ENCODE data around the gene CLIC3. TPM values are rescaled to one million over a fixed set of nuclear protein-coding genes. Genes with fewer than 3 reads are reported as not detected.
"Not testable (repeated sequence)": the region's sequence is repeated elsewhere in the genome, so short reads cannot be mapped to it uniquely, and the experiment has no call there.

The CLIC3 gene
- total RNA-seq, 2 donors from 2014 or later: 1.4 to 8.7 TPM

- no peak overlapping the region for H3K27ac ChIP-seq
- no peak overlapping the region for H3K4me3 ChIP-seq
- H3K27me3 ChIP-seq (replicated peaks; ENCODE audit: insufficient read depth): no peaks in the 10 kb centered on the region
- no peak for DNase-seq (ENCODE audit: low spot score)
- peaks cover 16% of the 10 kb centered on the region for H3K36me3 ChIP-seq
- no peaks in the 10 kb centered on the region for H3K9me3 ChIP-seq
- TF ChIP-seq CTCF (IDR thresholded peaks at IDR 0.05): no peak
- no peak for ATAC-seq (ENCODE audit: insufficient number of reproducible peaks, low FRiP score, low read depth)
- H3K4me1 ChIP-seq (ENCODE audit: control insufficient read depth in 1 of 2, low read depth in 2 of 2): no peaks in the 10 kb centered on the region
These were observed 11.5 kb upstream of the CLIC3 start for GRCh38 chr9:137007816-137008270.

GRCh38 chr9:137007108-137007815 is 10.9 kb upstream of the CLIC3 start:
- Histone ChIP-seq H3K27me3 (replicated peaks; ENCODE audit: insufficient read depth) (no peaks in the 10 kb centered on the region), H3K27ac (no peak overlapping the region), H3K9me3 (no peaks in the 10 kb centered on the region), H3K36me3 (peaks cover 12% of the 10 kb centered on the region), H3K4me1 (ENCODE audit: control insufficient read depth in 1 of 2, low read depth in 2 of 2) (no peaks in the 10 kb centered on the region), H3K4me3 (no peak overlapping the region)
- DNase-seq (ENCODE audit: low spot score) (no peak), ATAC-seq (ENCODE audit: insufficient number of reproducible peaks, low FRiP score, low read depth) (no peak)
- TF ChIP-seq CTCF (IDR thresholded peaks at IDR 0.05): no peak

DNA sequence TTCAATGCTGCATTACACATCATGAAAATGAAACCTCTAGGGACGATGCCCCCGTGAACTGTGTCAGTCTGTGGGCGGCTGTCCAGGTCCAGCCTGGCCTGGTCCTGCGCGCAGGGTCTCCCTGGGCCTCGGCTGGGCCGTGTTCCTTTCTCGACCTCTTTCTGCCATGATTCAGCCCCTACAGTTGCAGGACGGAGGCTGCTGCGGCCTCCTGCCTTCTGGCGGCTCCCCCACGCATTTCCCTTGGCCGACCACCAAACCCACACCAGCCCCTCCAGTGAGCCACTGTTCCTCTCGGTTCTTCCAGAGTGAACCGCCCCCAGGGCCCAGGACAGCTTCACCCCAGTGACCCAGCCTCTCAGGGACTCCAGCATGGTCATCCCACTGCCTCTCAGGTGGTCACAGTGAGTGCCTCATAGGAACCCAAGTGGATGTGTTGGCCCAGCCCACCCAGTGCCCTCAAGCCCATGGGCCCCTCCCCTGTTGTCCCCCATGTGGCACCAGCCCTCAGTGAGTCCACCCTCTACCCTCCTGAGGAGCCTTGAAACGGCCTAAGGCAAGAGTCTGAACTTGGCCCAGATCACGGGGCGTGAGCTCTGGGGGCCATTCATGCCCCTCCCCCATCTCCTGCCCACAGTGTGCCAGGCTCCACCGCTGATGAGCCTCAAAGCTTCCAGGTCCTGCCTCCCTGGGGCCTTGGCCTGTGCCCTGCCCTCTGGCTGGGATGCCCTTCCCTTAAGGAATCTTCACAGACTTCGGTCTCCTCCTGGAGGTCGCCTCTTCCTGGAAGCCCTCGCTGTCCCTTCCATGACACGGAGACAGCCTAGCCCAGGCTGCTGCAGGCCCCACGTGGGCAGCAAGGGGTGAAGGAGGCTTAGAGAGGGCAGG is 10.0 kb upstream of the CLIC3 start:
- ATAC-seq (ENCODE audit: insufficient number of reproducible peaks, low FRiP score, low read depth) (no peak), DNase-seq (ENCODE audit: low spot score) (no peak)
- no peaks in the 10 kb centered on the region for H3K27me3 ChIP-seq (replicated peaks; ENCODE audit: insufficient read depth)
- no peak overlapping the region for H3K4me3 ChIP-seq
- no peaks in the 10 kb centered on the region for H3K4me1 ChIP-seq (ENCODE audit: control insufficient read depth in 1 of 2, low read depth in 2 of 2)
- no peak for TF ChIP-seq CTCF (IDR thresholded peaks at IDR 0.05)
- no peak overlapping the region for H3K27ac ChIP-seq
- no peaks in the 10 kb centered on the region for H3K9me3 ChIP-seq
- H3K36me3 ChIP-seq: peaks cover 9% of the 10 kb centered on the region

- not testable (repeated sequence) for H3K4me3 ChIP-seq; DNase-seq (ENCODE audit: low spot score); H3K4me1 ChIP-seq (ENCODE audit: control insufficient read depth in 1 of 2, low read depth in 2 of 2); H3K27ac ChIP-seq; ATAC-seq (ENCODE audit: insufficient number of reproducible peaks, low FRiP score, low read depth); H3K9me3 ChIP-seq; H3K27me3 ChIP-seq (replicated peaks; ENCODE audit: insufficient read depth); H3K36me3 ChIP-seq
These were observed 7.9 kb upstream of the CLIC3 start for GRCh38 chr9:137004285-137004684.

DNA sequence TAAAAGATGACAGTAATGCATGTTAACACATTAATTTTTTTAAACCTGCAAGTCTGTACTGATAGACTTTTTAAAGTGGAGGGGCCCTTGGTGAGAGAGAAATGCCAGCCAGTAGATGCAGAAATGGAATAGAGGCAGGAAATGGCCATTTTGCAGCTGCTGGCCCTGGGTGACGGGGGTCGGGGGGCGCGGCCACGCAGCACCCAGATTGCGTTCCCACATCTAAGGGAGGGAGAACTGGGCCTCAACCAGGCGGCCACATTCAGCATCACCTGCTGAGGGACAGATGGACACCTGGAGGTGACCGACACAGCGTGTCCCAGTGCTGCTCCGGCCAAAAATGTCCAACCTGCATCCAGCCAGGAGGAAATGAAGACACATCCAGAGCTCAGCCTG is 6.3 kb upstream of the CLIC3 start:
- DNase-seq (ENCODE audit: low spot score) (no peak), ATAC-seq (ENCODE audit: insufficient number of reproducible peaks, low FRiP score, low read depth) (no peak)
- H3K9me3 ChIP-seq: no peaks in the 10 kb centered on the region
- H3K27me3 ChIP-seq (replicated peaks; ENCODE audit: insufficient read depth): no peaks in the 10 kb centered on the region
- no peaks in the 10 kb centered on the region for H3K36me3 ChIP-seq
- no peak for TF ChIP-seq CTCF (IDR thresholded peaks at IDR 0.05)
- no peaks in the 10 kb centered on the region for H3K4me1 ChIP-seq (ENCODE audit: control insufficient read depth in 1 of 2, low read depth in 2 of 2)
- H3K4me3 ChIP-seq: no peak overlapping the region
- H3K27ac ChIP-seq: no peak overlapping the region
